HFFc6 (cell line): ENCODE data around the gene TUBGCP5. TPM values are rescaled to one million over a fixed set of nuclear protein-coding genes. Genes with fewer than 3 reads are reported as not detected.
"Not testable (repeated sequence)": the region's sequence is repeated elsewhere in the genome, so short reads cannot be mapped to it uniquely, and the experiment has no call there.

ENCODE experiments used
- DNase-seq: peaks from one replicate; pipeline ENCODE4 v3.0.0-alpha.2; 2018
- H3K27ac Mint-ChIP-seq: 2 replicates; pipeline ENCODE4 v1.8.0; 2020; ENCODE audit warnings: mild to moderate bottlenecking, mixed read lengths
- H3K27me3 Mint-ChIP-seq: 2 replicates; pipeline ENCODE4 v1.8.0; 2021; ENCODE audit warnings: mild to moderate bottlenecking, moderate library complexity, mixed read lengths; ENCODE audit not compliant: insufficient read depth
- H3K36me3 Mint-ChIP-seq: 2 replicates; pipeline ENCODE4 v1.8.0; 2021; ENCODE audit warnings: low read depth, mixed read lengths
- H3K4me1 Mint-ChIP-seq: 2 replicates; pipeline ENCODE4 v1.8.0; 2020; ENCODE audit warnings: low read depth, mixed read lengths
- H3K4me3 Mint-ChIP-seq: 2 replicates; pipeline ENCODE4 v1.8.0; 2020; ENCODE audit warnings: mild to moderate bottlenecking, moderate library complexity, mixed read lengths
- H3K9me3 Mint-ChIP-seq: 2 replicates; pipeline ENCODE4 v1.8.0; 2020; ENCODE audit warnings: mild to moderate bottlenecking, mixed read lengths
- CTCF ChIP-seq: fragments of 200-600 bp; sonication (generic); IDR thresholded peaks from 2 replicates; pipeline ENCODE4 v1.5.0; 2021; ENCODE audit warnings: antibody characterized with exemption, mild to moderate bottlenecking
- long read RNA-seq: library from polyadenylated mRNA; unstranded; transcript quantifications from one replicate; pipeline ENCODE4 v2.0.0, GENCODE V29; 2019
- total RNA-seq, 6 experiments: library from RNA; stranded (reverse); fragmentation: NEBNext Ultra II Directional; extraction: Animal tissue kit (Norgen Biotek cat#: 25700); gene quantifications; 2 replicates in 1 of 6; 3 replicates in 5 of 6; pipeline ENCODE4 v1.2.3, GENCODE V29; 2021

Gene TUBGCP5
- 10 to 100 TPM; 11.7 to 13.8 (median 13.1) TPM for total RNA-seq
- long read RNA-seq, partial matches to known transcripts: 3 of 9 reads
- long read RNA-seq, other reads (novel, unspliced or antisense): 6 of 9 reads

- H3K27ac Mint-ChIP-seq: peak within 1 kb of the TSS; percentile 90
- no peaks in the 10 kb centered on the region for H3K9me3 Mint-ChIP-seq
- DNase-seq: peak; percentile 98
- peak; percentile 49 for TF ChIP-seq CTCF
- H3K27me3 Mint-ChIP-seq: no peaks in the 10 kb centered on the region; the same call in 1 of the 2 replicates
- peak within 1 kb of the TSS; percentile 90 for H3K4me3 Mint-ChIP-seq
- peaks cover 1% of the 10 kb centered on the region for H3K36me3 Mint-ChIP-seq
- peaks cover 27% of the 10 kb centered on the region for H3K4me1 Mint-ChIP-seq
Observed at GRCh38 chr15:23039143-23039916, at the start of gene TUBGCP5. TSS of gene TUBGCP5 (minus strand) at chr15:23039569. CDS start at chr15:23039543, 26 bp downstream.

- DNase-seq: no peak
- H3K4me1 Mint-ChIP-seq: no peaks in the 10 kb centered on the region
- no peak overlapping the region for H3K27ac Mint-ChIP-seq
- no peak overlapping the region for H3K4me3 Mint-ChIP-seq
- TF ChIP-seq CTCF: no peak
- peaks cover 1% of the 10 kb centered on the region for H3K27me3 Mint-ChIP-seq
- no peaks in the 10 kb centered on the region for H3K36me3 Mint-ChIP-seq
- no peaks in the 10 kb centered on the region for H3K9me3 Mint-ChIP-seq
Observed at GRCh38 chr15:23083115-23083514, 43.7 kb upstream of the TUBGCP5 start.

GRCh38 chr15:23081996-23082737 lies 42.8 kb upstream of the TUBGCP5 start:
- not testable (repeated sequence) for H3K9me3 Mint-ChIP-seq

GRCh38 chr15:23081271-23081670 lies 41.9 kb upstream of the TUBGCP5 start:
- DNase-seq: no peak
- Mint-ChIP-seq H3K36me3 (no peaks in the 10 kb centered on the region), H3K9me3 (no peaks in the 10 kb centered on the region), H3K27me3 (peaks cover 5% of the 10 kb centered on the region), H3K4me3 (no peak overlapping the region), H3K27ac (no peak overlapping the region), H3K4me1 (no peaks in the 10 kb centered on the region)
- TF ChIP-seq CTCF: no peak

More at GRCh38 chr15:23081996-23082737, 42.8 kb upstream of the TUBGCP5 start:
- not testable (repeated sequence) for H3K4me1 Mint-ChIP-seq, H3K36me3 Mint-ChIP-seq, H3K4me3 Mint-ChIP-seq, H3K27me3 Mint-ChIP-seq, DNase-seq, H3K27ac Mint-ChIP-seq

GRCh38 chr15:23079766-23080165 lies 40.4 kb upstream of the TUBGCP5 start:
- Mint-ChIP-seq H3K4me1 (no peaks in the 10 kb centered on the region), H3K27ac (no peak overlapping the region)

More at GRCh38 chr15:23079766-23080165, 40.4 kb upstream of the TUBGCP5 start:
- H3K27me3 Mint-ChIP-seq: peaks cover 4% of the 10 kb centered on the region
- H3K36me3 Mint-ChIP-seq: no peaks in the 10 kb centered on the region
- H3K4me3 Mint-ChIP-seq: no peak overlapping the region
- TF ChIP-seq CTCF: no peak
- H3K9me3 Mint-ChIP-seq: no peaks in the 10 kb centered on the region
- DNase-seq: no peak
